Muscle layer of duodenum (tissue), 2 donors: ENCODE measurements around the gene RDH8.

ENCODE experiments used
- H3K27ac ChIP-seq: one replicate; pipeline ENCODE4 v1.7.0; 2013; ENCODE audit warnings: mild to moderate bottlenecking, low read length
- H3K27me3 ChIP-seq: one replicate; pipeline ENCODE4 v1.7.0; 2013; ENCODE audit warnings: low read depth, mild to moderate bottlenecking, control low read depth, low read length
- H3K36me3 ChIP-seq, 2 donors: one replicate each; pipeline ENCODE4 v1.7.0; 2013; ENCODE audit warnings: low read length in 2 of 2, control low read depth in 1 of 2, mild to moderate bottlenecking in 1 of 2; ENCODE audit not compliant: insufficient read depth in 2 of 2, control insufficient read depth in 1 of 2
- H3K4me1 ChIP-seq, 2 donors: one replicate each; pipeline ENCODE4 v1.7.0; 2013; ENCODE audit warnings: low read length in 2 of 2, mild to moderate bottlenecking in 2 of 2, control low read depth in 1 of 2, moderate library complexity in 1 of 2; ENCODE audit not compliant: insufficient read depth in 2 of 2, control insufficient read depth in 1 of 2
- H3K4me3 ChIP-seq, 2 donors: one replicate each; pipeline ENCODE4 v1.7.0; 2013; ENCODE audit warnings: low read length in 2 of 2, low read depth in 1 of 2, mild to moderate bottlenecking in 1 of 2
- H3K9me3 ChIP-seq, 2 donors: one replicate each; pipeline ENCODE4 v1.7.0; 2013; ENCODE audit warnings: low read length in 2 of 2, control low read depth in 1 of 2, mild to moderate bottlenecking in 1 of 2; ENCODE audit not compliant: control insufficient read depth in 1 of 2
- donor health status: healthy.

The RDH8 gene

DNA sequence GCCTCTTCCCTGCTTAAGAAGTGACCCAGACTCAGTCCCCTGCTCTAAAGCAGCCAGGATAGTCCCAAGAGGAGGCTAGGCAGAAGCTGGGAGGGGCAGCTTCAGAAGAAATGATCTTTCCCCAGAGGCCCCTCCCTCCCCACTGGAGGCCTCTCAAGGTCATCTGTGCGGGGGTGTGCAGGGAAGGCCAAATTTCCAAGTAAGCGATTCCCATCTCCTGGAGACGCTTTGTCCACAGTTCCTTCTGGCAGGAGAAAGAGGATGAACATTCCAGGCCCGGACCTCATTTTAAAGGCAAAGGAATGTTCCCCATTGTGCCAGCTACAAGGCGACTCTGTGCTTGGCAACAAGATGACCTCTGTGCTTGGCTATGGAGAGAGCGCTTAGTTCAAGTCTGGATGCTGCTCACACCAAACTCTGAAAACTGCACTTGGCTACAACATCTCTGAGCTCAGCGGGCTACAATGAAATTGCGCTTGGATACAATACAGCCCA, 26.4 kb upstream of the RDH8 start:
- Histone ChIP-seq H3K27ac (peak overlapping the region; percentile 21), H3K4me3 (no peak overlapping the region), H3K9me3 (no peaks in the 10 kb centered on the region), H3K27me3 (no peaks in the 10 kb centered on the region), H3K36me3 (peaks cover 7% of the 10 kb centered on the region in 2 donors), H3K4me1 (peaks cover 0 to 20% of the 10 kb centered on the region in 2 donors)

DNA sequence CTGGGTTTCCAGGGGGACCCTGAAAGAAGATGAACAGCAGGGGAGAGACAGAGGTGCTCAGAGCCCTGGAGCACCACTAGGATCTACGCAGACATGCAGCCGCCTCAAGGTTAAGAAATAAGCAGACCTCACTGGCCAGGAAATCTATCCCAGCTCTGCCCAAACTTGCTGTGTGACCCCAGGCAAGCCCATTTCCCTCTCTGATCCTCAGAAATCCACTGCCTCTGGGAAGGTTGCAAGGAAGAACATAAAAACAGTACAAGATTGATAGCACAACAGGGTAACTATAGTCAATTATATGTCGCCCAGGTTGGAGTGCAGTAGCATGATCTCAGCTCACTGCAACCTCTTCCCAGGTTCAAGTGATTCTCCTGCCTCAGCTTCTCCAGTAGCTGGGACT, 23.8 kb upstream of the RDH8 start:
- Histone ChIP-seq H3K27me3 (no peaks in the 10 kb centered on the region), H3K4me3 (no peak overlapping the region), H3K27ac (no peak overlapping the region), H3K36me3 (peaks cover 5 to 24% of the 10 kb centered on the region in 2 donors), H3K9me3 (no peaks in the 10 kb centered on the region), H3K4me1 (peaks cover 0 to 20% of the 10 kb centered on the region in 2 donors)

DNA sequence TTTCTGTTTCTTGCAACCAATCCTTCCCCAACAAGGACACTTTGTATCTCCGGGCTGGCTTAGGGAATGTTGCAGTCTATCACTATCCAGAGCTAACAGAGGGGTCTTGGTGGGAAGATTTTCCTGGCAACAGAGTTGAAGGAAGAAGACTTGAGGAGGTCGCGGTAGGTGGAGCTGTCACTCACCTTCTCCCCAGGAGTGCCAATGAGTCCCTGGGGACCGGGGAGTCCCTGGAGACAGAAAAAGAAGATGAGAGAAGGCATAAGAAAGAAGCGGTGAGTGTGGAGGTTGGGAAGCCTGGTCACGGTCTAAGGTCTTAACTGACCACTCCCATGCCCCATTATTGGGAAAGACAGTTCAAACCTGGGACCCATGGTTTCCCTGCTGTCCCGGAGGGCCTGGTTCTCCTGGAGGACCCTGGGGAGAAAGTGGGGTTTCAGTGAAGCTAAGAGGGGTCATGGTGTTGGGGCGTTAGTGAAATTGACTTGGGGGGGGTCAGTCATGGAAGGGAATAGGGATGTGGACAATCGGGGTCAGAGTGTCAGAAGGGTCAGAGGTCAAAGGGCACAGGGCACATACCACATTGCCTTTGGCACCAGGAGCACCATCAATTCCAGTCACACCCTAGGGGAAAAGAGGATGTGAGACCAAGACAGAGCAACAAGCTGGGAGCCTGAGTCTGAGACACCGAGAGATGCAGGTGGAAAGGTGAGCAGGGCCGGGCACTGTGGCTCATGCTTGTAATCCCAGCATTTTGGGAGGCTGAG, 21.7 kb upstream of the RDH8 start:
- Histone ChIP-seq H3K27ac (no peak overlapping the region), H3K36me3 (peaks cover 5 to 18% of the 10 kb centered on the region in 2 donors), H3K9me3 (no peaks in the 10 kb centered on the region), H3K4me3 (no peak overlapping the region), H3K27me3 (no peaks in the 10 kb centered on the region), H3K4me1 (peaks cover 0 to 14% of the 10 kb centered on the region in 2 donors)

- peaks cover 5 to 27% of the 10 kb centered on the region in 2 donors for H3K36me3 ChIP-seq
- H3K27me3 ChIP-seq, result no peaks in the 10 kb centered on the region
- H3K27ac ChIP-seq, result no peak overlapping the region
- H3K4me1 ChIP-seq, result no peaks in the 10 kb centered on the region
- H3K9me3 ChIP-seq, result no peaks in the 10 kb centered on the region
- no peak overlapping the region for H3K4me3 ChIP-seq
These were observed 18.2 kb upstream of the RDH8 start for GRCh38 chr19:9995084-9995483.

DNA sequence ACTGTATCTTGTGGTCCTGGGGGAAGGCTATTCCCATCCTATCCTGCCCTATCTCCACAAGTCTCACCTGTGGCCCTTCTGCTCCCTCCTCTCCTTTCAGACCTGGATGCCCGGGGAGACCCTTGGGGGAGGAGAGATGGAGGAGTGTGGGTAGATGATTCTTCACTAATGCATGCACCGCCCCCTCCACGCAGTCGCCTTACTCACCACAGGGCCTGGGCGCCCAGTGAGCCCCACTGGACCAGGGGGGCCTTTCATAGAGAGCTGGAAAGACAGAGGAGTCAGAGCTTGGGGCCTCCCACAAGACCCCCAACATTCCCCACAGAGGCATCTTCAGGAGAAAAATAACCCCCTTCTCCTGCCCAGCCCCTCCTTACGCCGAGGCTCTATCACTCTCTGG, 17.3 kb upstream of the RDH8 start:
- Histone ChIP-seq H3K36me3 (peaks cover 5 to 27% of the 10 kb centered on the region in 2 donors), H3K4me3 (no peak overlapping the region), H3K27me3 (no peaks in the 10 kb centered on the region), H3K4me1 (no peaks in the 10 kb centered on the region), H3K9me3 (no peaks in the 10 kb centered on the region), H3K27ac (no peak overlapping the region)

DNA sequence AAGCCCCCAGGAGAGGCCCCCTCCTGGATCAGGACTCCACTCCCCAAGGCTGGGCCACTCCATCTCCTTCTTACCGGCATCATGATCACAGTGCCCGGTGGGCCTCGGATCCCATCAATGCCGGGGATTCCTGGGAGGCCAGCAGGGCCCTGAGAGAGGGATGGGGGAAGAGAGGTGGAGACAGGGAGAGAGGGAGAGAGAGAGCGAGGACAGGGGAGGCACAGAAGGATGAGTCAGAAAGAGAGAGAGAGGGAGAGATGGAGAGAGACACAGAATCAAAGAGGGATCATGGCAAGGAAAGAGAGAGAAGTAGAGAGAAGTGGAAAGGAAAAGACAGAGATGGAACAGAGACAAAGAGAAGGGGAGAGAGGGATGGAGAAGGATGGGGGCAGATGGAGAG, 16.7 kb upstream of the RDH8 start:
- Histone ChIP-seq H3K27ac (no peak overlapping the region), H3K4me3 (no peak overlapping the region), H3K27me3 (no peaks in the 10 kb centered on the region), H3K4me1 (no peaks in the 10 kb centered on the region), H3K36me3 (peaks cover under 1 to 27% of the 10 kb centered on the region in 2 donors), H3K9me3 (no peaks in the 10 kb centered on the region)

GRCh38 chr19:10000171-10000826, 13.0 kb upstream of the RDH8 start:
- H3K27me3 ChIP-seq, result no peaks in the 10 kb centered on the region
- H3K9me3 ChIP-seq, result no peaks in the 10 kb centered on the region
- H3K36me3 ChIP-seq, result peaks cover 0 to 10% of the 10 kb centered on the region in 2 donors
- H3K4me3 ChIP-seq, result no peak overlapping the region
- H3K4me1 ChIP-seq, result peaks cover 0 to 5% of the 10 kb centered on the region in 2 donors
- H3K27ac ChIP-seq, result no peak overlapping the region

DNA sequence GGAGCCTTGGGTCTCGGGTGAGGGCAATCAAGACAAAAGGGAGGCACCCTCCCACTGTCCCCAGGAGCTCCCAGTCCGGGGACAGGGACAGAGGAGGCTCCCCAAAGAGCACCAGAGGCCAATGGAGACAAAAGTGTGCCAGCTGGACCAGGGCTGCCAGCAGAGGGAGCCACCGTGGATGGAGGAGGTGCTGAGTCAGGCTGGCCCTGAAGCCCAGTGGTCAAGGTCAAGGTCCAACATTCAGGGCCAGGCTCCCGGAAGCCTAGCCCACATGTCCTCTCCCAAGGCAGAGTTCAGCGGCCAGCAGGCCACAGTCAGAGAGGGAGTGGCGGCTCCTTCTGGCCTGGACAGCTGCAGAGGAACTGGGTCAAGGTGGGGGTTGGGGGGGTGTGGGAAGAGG, 11.4 kb upstream of the RDH8 start:
- Histone ChIP-seq H3K27me3 (no peaks in the 10 kb centered on the region), H3K4me3 (no peak overlapping the region), H3K9me3 (no peaks in the 10 kb centered on the region), H3K4me1 (peaks cover 0 to 5% of the 10 kb centered on the region in 2 donors), H3K27ac (no peak overlapping the region), H3K36me3 (peaks cover 0 to 7% of the 10 kb centered on the region in 2 donors)

DNA sequence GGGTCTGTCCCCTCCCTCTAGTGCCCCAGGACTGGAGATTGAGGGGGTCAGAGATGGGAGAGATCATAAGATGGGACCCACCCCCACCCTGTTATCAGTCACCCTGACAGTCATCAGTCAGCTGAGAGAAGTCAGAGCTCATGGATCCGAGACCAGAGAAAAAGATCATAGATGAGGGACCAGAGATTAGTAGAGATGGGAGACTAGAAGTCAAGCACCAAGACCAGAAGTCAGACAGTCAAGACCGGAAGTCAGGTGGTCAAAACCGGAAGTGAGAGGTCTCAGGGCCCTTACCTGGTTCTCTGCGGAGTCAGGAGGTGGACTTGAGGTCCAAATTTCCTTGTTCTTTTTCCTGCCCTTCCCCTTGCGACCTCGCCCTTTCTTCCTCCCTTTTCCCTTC, 10.0 kb upstream of the RDH8 start:
- H3K4me1 ChIP-seq, result peaks cover 0 to 5% of the 10 kb centered on the region in 2 donors
- no peak overlapping the region for H3K27ac ChIP-seq
- no peaks in the 10 kb centered on the region for H3K36me3 ChIP-seq
- H3K27me3 ChIP-seq, result peaks cover under 1% of the 10 kb centered on the region
- no peak overlapping the region for H3K4me3 ChIP-seq
- H3K9me3 ChIP-seq, result no peaks in the 10 kb centered on the region

GRCh38 chr19:10004617-10005016, 8.7 kb upstream of the RDH8 start:
- Histone ChIP-seq H3K36me3 (no peaks in the 10 kb centered on the region), H3K27ac (no peak overlapping the region), H3K4me1 (peaks cover 0 to 9% of the 10 kb centered on the region in 2 donors), H3K4me3 (no peak overlapping the region), H3K9me3 (no peaks in the 10 kb centered on the region), H3K27me3 (peaks cover 10% of the 10 kb centered on the region)

- Histone ChIP-seq H3K36me3 (no peaks in the 10 kb centered on the region), H3K27ac (no peak overlapping the region), H3K9me3 (no peaks in the 10 kb centered on the region), H3K4me3 (no peak overlapping the region), H3K4me1 (peaks cover 0 to 19% of the 10 kb centered on the region in 2 donors), H3K27me3 (peaks cover 14% of the 10 kb centered on the region)
These were observed 7.5 kb upstream of the RDH8 start for GRCh38 chr19:10005632-10006334.
